ENCODE results near the gene LRGUK.
"Not testable (repeated sequence)": the region's sequence is repeated elsewhere in the genome, so short reads cannot be mapped to it uniquely, and the experiment has no call there.

The LRGUK gene

DNA sequence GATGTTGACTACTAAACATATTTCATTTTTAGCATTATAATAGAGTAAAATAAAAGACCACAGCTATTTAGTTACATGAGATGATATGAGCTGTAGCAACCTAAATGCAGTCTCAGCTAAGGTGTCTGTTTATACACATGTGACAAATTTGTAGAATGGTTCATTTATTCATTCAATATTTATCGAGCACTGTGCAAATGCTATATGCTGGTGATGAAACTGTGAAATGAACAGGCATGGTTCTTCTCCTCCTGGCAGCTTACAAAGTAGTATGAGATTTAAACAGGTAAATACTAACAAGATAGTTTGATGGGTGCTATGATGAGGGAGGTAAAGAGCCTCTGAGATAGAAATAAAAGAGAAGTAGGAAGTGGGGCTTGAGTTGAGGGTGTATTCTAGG, 60.8 kb downstream of the LRGUK start:
- DNase-seq, result no peak

DNA sequence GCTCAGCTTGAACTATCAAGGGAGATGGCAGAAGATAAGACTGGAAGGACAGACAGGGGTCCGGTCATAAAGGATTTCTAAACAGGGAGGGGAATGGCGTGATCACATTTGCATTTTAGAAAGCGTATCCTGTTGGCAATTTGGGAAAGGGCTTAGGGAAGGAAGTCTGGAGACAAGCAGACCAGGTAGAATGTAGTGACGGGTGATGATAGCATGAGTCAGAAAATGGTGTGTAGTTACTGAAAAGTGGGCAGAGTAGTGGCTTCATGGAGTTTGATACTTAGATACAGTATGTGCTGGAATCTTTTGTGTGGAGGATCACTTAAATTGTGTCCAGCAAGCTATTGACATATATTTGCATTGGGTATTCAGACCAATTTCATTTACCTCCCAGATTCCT, 61.2 kb downstream of the LRGUK start:
- no peak for DNase-seq

DNA sequence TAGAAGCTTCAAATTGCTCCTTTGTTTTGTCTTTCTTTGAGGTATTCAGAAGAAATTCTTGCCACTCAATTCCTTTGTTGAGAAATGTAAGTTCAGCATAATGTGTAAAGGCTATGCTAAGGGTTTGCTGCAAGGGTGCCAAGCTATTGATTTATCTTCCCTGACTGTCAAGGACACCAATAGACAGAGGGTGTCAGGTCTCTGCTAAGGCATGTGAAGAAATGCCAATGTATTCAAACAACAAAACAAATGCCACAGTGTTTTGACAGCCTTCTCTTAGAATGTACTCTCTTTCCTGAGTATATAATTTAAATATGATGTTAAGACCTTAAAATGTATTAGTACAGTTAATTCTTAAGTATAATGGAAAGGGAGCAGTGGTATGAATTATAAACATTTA, 62.4 kb downstream of the LRGUK start:
- DNase-seq, result no peak

DNA sequence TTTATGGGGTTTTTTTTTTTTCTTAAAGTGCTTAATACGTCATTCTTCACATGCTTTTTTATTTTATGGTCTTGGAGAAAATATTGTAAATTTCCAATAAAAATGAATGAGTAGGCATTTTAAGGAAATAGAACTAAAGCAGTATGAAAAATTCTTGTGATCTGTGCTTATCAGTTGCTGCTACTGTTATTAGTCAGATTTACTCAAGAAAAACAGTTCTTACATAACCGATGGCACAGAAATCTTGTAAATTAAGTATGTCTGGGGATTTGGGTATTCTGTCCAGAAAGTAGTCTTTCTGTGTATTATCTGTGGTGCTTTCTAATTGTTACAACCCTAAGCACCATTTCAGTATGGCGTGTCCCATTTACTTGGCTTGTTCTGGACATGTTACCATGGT, 64.7 kb downstream of the LRGUK start:
- DNase-seq, result no peak

DNA sequence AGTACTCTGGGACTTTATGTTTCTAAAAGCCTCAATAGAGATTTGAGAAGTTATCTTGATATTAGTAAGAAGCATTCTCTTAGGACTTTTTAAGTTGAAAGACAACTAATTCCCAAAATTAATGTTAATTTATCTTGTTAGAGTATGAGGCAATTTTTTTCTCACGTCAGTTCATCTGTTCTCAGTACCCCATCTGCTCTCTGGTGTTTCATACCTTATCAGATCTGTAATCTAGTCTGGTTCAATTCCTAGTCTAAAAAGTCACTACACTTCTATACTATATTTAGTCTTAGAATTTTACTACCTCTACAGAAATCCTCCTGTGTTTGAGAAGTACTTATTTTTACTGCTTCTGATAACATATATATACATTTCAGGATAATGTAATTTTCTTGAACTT, 66.1 kb downstream of the LRGUK start:
- no peak for DNase-seq

DNA sequence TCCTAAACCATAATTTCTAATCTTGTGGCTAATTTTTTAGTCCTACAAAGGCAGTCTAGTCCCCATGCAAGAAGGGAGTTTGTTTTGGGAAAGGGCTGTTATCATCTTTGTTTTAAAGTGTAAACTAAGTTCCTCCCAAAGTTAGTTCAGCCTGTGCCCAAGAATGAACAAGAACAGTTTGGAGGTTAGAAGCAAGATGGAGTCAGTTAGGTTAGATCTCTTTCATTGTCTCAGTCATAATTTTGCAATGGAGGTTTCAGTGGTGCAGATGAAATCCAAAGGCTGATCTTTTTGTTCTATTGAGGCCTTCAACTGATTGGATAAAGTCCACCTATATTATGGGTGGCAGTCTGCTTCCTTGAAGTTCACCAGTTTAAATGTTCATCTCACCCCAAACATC, 68.1 kb downstream of the LRGUK start:
- DNase-seq, result no peak

DNA sequence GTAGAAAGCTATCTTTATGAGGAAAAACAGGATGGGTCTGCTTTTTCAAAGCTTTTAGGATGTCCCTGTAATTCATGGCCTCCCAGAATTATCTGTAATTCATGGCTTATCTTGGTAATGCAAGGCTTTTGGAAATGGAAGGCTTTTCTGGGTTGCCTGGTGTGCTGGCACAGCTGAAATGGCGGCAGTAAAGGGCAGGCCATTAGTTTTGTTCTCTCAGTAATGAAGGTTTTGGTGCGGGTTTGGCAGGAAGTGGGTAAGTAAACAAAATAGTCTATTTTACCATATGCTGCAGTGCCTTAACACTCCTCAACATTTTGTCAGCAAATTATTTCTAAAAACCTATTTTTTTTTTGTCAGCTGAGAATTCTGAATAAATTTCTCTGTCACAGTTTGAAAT, 69.3 kb downstream of the LRGUK start:
- no peak for DNase-seq

DNA sequence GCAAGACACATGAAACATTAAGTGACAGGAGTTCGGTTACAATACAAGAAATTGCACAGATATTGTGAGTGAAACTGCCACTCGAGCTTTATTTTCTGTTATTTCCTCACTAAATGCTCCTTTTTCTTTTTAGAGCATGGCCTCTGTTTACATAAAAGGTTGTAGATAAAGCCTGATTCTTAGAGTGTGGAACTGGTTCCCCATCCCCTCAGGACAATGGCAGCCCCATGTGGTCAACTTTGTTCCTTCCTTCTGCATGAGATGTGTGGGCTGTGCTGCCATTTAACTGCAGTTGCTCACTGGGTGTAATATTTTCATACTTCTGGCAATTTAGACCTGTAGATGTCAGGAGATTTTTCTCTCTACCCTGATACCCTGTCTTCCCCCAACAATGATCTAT, 70.2 kb downstream of the LRGUK start:
- no peak for DNase-seq

DNA sequence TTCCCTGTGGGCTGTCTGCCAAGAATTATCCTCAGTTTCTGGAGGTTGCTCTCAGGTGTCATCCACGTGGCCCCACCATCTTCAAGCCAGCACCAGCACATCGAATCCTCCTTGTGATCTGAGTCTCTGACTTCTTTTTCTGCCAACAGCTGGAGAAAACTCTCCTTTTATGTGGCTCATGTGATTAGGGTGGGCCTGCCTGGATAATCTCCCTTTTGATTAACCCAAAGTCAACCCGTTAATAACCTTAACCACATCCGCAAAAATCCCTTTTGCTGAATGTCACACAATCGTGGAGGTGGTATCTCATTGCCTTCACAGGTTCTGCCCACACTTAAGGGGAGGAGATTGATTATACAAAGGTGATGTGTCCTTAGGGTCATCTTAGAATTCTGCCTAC, 73.8 kb downstream of the LRGUK start:
- no peak for DNase-seq

DNA sequence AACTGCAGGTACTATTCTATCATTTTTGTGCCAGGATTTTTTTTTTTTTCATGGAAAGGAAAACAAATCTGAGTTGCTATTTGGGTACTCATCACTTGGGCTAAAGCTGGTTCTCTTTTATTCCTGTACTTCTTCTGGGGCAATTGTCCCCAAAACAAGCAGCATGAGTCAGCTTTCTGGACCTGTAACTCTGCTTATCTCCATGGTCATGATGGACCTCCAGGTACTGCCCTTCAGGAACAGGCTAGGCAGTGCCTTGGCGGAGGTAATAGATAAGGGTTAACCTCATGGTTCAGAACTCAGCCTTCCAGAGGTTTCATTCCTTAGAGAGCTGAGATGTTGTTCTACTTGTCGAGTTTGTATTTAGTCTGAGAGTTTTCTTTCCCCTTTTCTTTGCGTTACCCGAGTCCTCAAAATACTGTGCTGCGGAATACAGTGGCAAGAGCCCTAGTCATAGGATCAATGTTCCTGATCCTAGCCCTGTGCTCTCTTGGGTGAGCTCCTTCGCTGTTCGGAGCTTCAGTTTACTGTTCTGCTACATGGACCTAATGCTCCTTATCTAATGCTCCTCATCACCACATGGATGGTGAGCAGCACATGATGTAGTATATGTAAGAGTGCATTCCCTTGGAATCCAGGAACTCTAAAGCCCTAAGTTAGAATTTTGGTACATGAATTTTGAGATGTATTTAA, 74.6 kb downstream of the LRGUK start:
- no peak for DNase-seq

DNA sequence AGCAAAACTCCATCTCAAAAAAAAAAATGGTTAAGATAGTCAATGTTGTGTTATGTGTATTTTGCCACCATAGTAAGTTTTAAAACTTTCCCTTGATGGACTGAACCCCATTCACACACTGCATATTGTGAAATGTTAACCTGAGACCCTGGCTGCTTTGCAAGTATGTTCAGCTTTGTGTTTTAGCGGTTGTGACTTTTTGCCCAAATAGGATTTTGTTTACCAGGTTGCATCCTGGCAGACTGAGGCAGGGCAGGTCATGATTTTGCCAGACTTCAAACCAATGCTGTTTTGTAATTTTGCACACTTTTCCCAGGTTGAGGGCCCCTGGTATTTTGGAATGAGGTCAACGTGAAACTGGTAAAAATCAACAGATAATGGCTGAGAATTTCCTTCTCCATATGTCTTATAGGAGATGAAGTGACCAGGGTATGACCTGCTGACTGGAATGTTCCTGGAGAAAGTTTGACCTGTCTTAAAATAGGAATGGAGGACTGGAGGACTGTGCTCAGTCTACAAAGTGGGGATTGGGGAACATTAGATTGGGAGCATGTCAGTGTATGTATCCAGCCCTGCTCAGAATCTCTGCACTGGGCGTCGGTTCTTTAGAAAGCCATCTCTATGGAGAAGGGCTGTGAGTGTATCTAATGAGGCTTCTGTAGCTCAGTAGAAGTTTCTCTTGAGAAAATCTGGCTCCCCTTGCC, 76.2 kb downstream of the LRGUK start:
- DNase-seq, result no peak

DNA sequence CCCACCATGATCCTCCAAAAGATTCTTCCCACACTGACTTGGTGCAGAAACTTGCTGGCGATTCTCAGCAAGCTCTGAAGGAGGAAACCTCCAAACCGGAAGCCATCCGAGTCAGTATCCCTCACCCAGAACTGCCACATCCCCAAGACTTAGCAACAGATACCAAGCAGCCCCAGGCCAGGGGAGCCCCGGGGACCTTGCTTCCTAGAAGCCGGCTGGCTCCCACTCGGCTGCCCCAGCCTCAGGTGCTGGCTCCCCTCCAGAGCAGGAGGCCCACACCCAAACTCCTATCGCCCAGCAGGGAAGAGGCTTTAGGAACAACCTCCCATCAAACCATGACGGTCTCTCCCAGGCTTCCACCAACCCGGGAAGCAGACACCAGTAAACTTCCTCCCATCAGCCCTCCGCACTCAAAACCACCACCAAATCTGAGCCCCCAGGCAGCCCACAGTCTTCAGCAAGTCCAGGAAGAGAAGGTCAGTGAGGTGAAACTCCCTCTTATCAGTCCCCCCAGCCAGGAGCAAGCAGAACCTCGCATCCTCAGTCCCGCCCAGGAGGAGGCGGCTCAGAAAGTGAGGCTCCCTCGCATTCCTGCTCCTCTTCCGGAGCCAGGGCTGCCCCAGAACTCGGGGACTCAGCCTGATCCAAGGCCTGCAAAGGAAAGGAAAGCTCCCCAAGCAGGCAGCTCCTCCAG, 82.3 kb downstream of the LRGUK start:
- DNase-seq, result no peak

DNA sequence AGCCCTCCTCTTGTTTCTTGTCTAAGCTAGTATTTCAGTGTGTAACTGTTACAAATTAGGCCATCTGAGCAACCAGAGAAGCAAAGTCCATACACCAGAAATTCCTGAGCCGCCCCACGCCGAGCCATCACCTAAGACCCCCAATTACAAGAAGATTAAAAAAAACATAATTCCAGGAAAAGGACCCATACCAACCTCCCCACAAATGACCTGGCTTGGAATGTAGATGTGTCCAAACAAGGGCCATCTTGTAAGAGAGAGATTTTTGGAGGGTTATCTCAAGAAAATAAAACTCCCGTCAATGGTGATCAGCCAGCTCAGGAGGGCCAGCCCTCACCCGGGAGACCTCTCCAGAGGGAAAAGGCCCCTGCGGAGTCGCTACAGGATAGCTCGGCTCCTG, 83.1 kb downstream of the LRGUK start:
- no peak for DNase-seq

DNA sequence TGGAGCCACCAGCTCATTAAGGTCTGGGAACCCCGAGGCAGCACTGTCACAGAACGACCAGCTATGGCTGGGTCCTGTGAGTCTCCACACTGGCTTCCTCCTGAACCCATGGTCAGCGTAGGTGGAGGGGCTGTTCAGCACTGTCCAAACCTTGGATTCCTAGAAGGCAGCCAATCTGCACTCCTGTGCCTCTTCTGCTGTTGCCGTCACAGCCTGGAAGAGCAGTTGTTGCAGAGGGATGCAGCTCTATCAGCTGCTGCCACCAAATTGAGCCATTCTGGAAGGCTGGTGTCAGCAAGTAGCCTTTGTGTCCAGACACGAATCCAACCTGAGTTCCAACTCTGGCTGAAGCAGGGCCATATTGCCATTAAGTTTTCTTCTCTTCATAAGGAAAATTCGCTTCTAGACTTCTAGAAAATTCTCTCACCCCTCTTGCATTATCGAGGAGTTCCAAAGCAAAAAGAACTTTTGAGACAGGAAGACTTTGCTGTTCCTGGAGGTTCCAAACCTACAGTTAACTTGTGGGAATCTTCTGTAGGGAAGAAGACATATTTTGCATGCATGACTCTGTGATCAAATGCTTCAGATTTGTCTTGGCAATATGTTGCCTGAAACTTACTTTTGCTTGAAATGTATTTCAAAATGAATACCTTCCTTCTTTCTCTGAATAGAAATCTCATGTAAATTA, 84.0 kb downstream of the LRGUK start:
- DNase-seq, result no peak

DNA sequence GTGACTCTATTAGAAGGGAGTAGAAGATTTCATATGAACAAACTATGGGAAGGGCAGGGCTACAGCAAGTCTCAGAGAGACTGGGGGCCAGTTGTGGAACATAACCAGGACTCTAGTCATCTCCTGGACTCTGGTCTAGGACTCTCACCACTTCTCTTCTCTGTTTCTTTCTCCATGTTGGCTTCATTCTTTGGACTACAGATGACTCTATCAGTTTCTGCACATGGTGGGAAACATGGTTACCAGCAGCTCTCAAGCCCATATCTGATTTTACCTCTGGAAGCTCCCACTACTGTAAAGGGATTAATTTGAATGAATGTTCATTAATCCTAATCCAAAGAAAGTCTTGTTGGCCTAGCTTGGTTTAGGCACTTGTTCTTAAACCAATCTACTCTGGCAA, 84.7 kb downstream of the LRGUK start:
- no peak for DNase-seq

DNA sequence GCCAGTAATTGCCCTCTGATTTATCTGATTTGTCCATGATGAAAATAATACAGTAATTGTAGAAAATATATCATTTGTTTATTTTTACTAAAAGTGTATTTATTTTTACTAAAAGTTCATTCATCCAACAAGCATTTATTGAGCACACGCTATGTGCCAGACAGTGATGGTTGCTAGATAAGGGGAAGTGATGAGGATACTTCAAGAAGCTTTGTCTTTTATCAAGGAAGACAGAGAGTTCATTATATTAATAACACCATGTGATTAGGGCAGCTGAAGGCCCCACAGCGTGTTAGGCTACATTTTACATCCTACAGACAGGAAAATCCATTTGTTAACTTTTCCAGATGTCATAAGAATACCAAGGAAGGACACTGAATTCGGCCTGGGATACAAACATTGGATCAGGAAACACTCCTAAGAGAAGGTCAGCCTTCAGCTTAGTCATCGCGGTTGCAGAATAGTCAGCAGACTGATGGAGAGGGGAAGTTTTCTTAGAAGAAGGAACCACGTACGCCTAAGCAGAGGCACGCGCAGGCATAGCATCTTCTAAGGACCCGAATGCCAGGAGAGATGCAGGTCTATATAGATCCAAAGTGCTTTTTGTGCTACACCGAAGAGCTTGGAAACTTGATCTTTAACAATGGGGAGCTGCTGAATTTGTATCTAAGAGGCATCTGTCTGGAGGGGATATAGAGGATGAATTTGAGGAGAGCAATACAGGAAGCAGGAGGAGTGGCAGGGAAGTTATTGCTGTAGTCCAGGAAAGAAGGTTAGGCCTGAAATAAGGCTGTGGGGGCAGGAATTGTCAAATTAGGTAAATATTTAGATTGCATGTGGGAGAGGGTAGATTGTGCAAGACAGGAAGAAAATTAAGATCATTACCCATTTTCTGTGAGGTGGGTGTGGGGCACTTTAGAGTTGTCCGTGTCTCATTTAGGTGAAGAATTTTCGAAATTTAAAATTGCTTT, 85.7 kb downstream of the LRGUK start:
- peak; percentile 8 for DNase-seq

DNA sequence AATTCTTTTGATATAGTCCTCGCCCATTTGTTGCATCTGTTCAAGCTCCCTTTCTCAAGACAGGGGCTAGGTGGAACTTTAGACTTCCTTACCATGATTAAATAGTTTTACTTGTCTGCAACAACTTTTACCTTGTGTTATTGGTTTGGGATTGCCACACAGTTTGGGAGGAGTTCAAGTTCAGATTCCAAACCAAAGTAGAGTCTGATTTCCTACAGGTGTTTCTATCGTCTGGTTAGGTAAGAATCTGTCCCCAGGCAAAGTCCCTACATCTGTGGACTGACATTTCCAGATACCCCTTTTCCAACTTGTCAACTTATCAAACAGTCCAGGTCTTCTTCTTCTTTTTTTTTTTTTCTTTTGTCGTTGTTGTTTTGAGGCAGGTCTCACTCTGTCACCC, 93.1 kb downstream of the LRGUK start:
- no peak for DNase-seq

DNA sequence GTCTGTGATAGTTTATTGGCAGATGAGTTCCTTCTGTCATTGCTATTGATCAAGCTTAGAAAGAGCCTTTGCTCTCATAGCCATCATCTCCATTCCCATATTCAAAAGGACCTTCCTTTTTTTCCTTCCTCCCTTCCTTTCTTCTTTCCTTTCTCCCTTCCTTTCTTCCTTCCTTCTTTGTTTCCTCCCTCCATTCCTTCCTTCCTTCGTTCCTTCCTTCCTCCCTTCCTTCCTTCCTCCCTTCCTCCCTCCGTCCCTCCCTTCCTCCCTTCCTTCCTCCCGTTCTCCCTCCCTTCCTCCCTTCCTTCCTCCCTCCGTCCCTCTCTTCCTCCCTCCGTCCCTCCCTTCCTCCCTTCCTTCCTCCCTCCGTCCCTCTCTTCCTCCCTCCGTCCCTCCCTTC, 104.2 kb downstream of the LRGUK start:
- not testable (repeated sequence) for DNase-seq

DNA sequence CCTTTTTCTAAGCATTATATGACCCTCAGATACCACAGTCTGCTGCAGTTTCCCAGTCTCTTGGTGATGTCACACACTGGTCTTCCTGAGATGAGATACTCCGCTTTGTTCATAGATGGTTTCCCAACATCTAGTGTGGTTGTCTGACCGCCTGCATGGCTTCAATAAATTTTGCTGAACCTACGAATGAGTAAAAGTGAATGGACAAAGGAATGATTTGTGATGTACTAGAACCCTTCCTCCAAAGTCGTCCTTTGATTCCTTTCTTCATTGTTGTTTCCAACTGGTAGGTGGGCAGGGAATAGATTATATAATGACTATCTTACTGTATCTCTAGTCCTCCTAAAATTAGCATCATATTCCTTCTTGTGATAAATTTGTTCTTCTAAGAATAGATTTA, 107.1 kb downstream of the LRGUK start:
- DNase-seq, result no peak

DNA sequence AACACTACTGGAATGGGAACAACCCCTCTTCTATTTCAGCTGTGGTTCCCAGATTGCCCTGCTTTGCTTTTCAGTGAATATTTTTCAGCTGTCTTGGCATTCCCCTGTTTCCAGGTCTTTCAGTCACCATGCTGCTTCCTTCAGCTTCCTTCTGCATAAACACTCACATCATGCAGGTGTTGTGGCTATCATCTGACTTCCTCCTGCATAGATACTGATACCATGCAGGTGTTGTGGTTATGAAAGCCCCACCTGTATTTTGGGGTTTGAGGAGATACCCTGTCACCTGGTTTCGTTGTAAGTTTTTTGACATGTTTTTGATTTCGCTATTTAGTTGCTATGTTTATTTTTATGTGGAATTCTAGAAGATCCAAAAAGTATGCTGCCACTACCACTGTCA, 118.1 kb downstream of the LRGUK start:
- DNase-seq, result no peak

DNA sequence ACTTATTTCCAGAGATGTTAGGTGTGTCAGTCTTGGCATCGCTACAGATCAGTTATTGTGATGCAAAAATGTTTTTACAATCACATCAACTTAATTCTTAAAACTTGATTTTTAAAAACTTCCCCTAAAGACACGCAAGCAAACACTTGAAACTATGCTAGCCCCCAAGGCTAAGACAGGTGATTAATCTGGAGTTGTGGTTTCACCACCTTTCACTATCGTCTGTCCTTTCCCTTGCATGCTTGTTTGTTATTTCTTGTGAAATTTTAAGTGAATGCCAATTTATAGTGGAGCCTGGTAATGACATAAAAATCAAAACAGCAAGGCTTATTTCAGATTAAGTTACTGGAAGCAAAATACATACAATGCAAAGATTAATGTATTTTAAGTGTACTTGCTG, 119.2 kb downstream of the LRGUK start:
- no peak for DNase-seq

DNA sequence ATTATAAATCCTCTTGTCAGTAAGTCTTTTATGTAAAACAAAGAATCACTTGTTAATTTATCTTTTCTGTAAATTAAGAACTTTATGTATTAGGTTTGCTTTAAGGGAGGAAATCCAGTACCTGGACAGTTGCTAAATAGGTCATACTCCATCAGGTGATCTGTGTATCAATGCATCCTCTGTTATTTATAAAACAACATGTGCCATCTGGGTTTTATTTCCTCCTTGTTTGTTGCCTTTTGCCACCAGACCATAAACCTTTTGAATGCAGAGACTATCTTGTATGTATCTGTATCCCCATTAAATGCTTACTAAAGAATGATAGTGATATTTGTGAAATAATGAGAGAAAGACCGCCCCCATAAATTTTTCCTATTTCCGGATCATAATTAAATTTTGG, 119.6 kb downstream of the LRGUK start:
- no peak for DNase-seq
